Smooth muscle cell (in vitro differentiated cells): ENCODE measurements around the gene ATG4A. TPM values are rescaled to one million over a fixed set of nuclear protein-coding genes. Genes with fewer than 3 reads are reported as not detected.

Experiments
- DNase-seq: peaks from one replicate; lab custom pipeline; 2025; ENCODE audit not compliant: unreplicated experiment; lab: John Stamatoyannopoulos, UW
- H2AFZ ChIP-seq: fragments of 200-600 bp; sonication (generic); 2 replicates; pipeline ENCODE4 v1.6.0; 2016; ENCODE audit warnings: antibody characterized with exemption, low read depth, mild to moderate bottlenecking
- H3F3A ChIP-seq: fragments of 200-600 bp; sonication (generic); 2 replicates; pipeline ENCODE4 v1.6.0; 2017; ENCODE audit warnings: antibody characterized with exemption, low read depth
- H3K27ac ChIP-seq: fragments of 200-600 bp; sonication (generic); 2 replicates; pipeline ENCODE4 v1.5.1; 2016; ENCODE audit warnings: low read depth, mild to moderate bottlenecking
- H3K27me3 ChIP-seq: fragments of 200-600 bp; sonication (generic); 2 replicates; pipeline ENCODE4 v1.6.1; 2016; ENCODE audit warnings: low read depth, mild to moderate bottlenecking
- H3K36me3 ChIP-seq: fragments of 200-600 bp; sonication (generic); 2 replicates; pipeline ENCODE4 v1.5.1; 2016; ENCODE audit warnings: low read depth
- H3K4me1 ChIP-seq: fragments of 200-600 bp; sonication (generic); 2 replicates; pipeline ENCODE4 v1.5.1; 2016; ENCODE audit warnings: low read depth
- H3K4me2 ChIP-seq: fragments of 200-600 bp; sonication (generic); 2 replicates; pipeline ENCODE4 v1.6.0; 2016; ENCODE audit warnings: mild to moderate bottlenecking
- H3K4me3 ChIP-seq: fragments of 200-600 bp; sonication (generic); 2 replicates; pipeline ENCODE4 v1.5.1; 2016; ENCODE audit warnings: mild to moderate bottlenecking
- H3K79me2 ChIP-seq: fragments of 200-600 bp; sonication (generic); 2 replicates; pipeline ENCODE4 v1.6.0; 2016; ENCODE audit warnings: low read depth, mild to moderate bottlenecking
- H3K9ac ChIP-seq: fragments of 200-600 bp; sonication (generic); 2 replicates; pipeline ENCODE4 v1.6.0; 2016; ENCODE audit warnings: low read depth
- H3K9me3 ChIP-seq: fragments of 200-600 bp; sonication (generic); replicated peaks from 2 replicates; pipeline ENCODE4 v1.5.1; 2016; ENCODE audit warnings: low read depth
- H4K20me1 ChIP-seq: fragments of 200-600 bp; sonication (generic); 2 replicates; pipeline ENCODE4 v1.6.0; 2016; ENCODE audit warnings: low read depth
- CTCF ChIP-seq: fragments of 200-600 bp; sonication (generic); IDR thresholded peaks from 2 replicates; pipeline ENCODE4 v1.5.1; 2017; ENCODE audit warnings: borderline replicate concordance, mild to moderate bottlenecking, antibody characterized with exemption; ENCODE audit not compliant: insufficient read depth, poor library complexity, severe bottlenecking
- WGBS: methylation state at CpG from one replicate; pipeline ENCODE4 v1.1.7; 2016; ENCODE audit warnings: low lambda C conversion rate; 5-methylcytosine and 5-hydroxymethylcytosine counted together
- polyA plus RNA-seq: library from polyadenylated mRNA; unstranded; fragments of >200 nt; fragmentation: Nextera tagmentation; extraction: Ambion mirVana; gene quantifications from 2 replicates; pipeline ENCODE4 v1.2.1, GENCODE V29; 2016
- total RNA-seq: library from RNA; depleted of rRNA; stranded (reverse); fragments of >200 nt; gene quantifications from 2 replicates; pipeline ENCODE4 v1.2.3, GENCODE V29; 2014

The ATG4A gene
- total and polyA plus RNA-seq, 2 experiments from 2014 or later = 14.0 to 14.3 TPM

DNA sequence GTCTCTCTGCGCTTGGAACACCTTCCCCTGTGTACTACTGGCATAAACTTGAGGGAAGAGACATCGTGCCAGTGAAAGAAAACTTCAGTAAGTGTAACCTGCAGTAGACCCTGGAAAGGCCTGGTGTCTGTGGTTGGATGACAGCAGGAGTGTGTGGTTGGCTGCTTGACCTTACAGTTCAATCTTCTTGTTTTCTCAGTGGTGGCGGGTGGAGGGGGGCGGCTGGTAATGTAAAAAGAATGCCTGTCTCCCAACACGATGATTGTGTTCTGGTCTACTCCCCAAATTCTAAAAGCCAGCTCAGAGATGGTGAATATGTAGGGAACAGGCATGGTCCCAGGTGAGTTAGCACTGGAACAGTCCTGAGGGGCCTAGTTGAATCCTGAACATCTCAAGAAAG, 18.8 kb upstream of the ATG4A start:
- Histone ChIP-seq H3K4me1 (no peaks in the 10 kb centered on the region), H3F3A (no peaks in the 10 kb centered on the region), H4K20me1 (no peaks in the 10 kb centered on the region), H3K36me3 (no peaks in the 10 kb centered on the region), H2AFZ (no peak overlapping the region), H3K27ac (no peak overlapping the region), H3K4me2 (no peak overlapping the region), H3K9ac (no peak overlapping the region), H3K4me3 (no peak overlapping the region), H3K79me2 (no peaks in the 10 kb centered on the region), H3K9me3 (no peaks in the 10 kb centered on the region), H3K27me3 (peaks cover 3% of the 10 kb centered on the region)
- 81% methylated on average over 5 of the region's 5 CpGs for WGBS
- DNase-seq = no peak
- no peak for TF ChIP-seq CTCF

GRCh38 chrX:108081110-108081509, 10.5 kb upstream of the ATG4A start:
- Histone ChIP-seq H3K27me3 (no peaks in the 10 kb centered on the region), H3K4me1 (no peaks in the 10 kb centered on the region), H3K4me3 (no peak overlapping the region), H3K9ac (no peak overlapping the region), H3F3A (no peaks in the 10 kb centered on the region), H3K79me2 (no peaks in the 10 kb centered on the region), H3K27ac (no peak overlapping the region), H3K4me2 (no peak overlapping the region), H2AFZ (no peak overlapping the region), H3K36me3 (no peaks in the 10 kb centered on the region), H4K20me1 (no peaks in the 10 kb centered on the region), H3K9me3 (no peaks in the 10 kb centered on the region)
- 82% methylated on average over 2 of the region's 2 CpGs for WGBS
- TF ChIP-seq CTCF = no peak
- DNase-seq = no peak

- H2AFZ ChIP-seq = no peak overlapping the region
- no peaks in the 10 kb centered on the region for H3K27me3 ChIP-seq
- peaks cover 6% of the 10 kb centered on the region for H3K4me1 ChIP-seq
- no peak overlapping the region for H3K27ac ChIP-seq
- peaks cover 19% of the 10 kb centered on the region for H3K79me2 ChIP-seq
- no peaks in the 10 kb centered on the region for H4K20me1 ChIP-seq
- H3K9me3 ChIP-seq = no peaks in the 10 kb centered on the region
- H3K4me2 ChIP-seq = no peak overlapping the region
- H3K36me3 ChIP-seq = no peaks in the 10 kb centered on the region
- no peak overlapping the region for H3K9ac ChIP-seq
- 79% methylated on average over 6 of the region's 6 CpGs for WGBS
- H3F3A ChIP-seq = no peaks in the 10 kb centered on the region
- TF ChIP-seq CTCF = no peak
- H3K4me3 ChIP-seq = no peak overlapping the region
- no peak for DNase-seq
Observed at GRCh38 chrX:108087792-108088191, 3.8 kb upstream of the ATG4A start.

GRCh38 chrX:108088511-108088910, 3.1 kb upstream of the ATG4A start:
- H3K9ac ChIP-seq = no peak overlapping the region
- H3K36me3 ChIP-seq = no peaks in the 10 kb centered on the region
- H3K9me3 ChIP-seq = no peaks in the 10 kb centered on the region
- TF ChIP-seq CTCF = no peak
- no peak overlapping the region for H3K4me3 ChIP-seq
- no peaks in the 10 kb centered on the region for H4K20me1 ChIP-seq
- H3K4me1 ChIP-seq = peaks cover 6% of the 10 kb centered on the region
- no peaks in the 10 kb centered on the region for H3F3A ChIP-seq
- H3K79me2 ChIP-seq = peaks cover 19% of the 10 kb centered on the region
- no peak overlapping the region for H2AFZ ChIP-seq
- 51% methylated on average over 1 of the region's 1 CpG for WGBS
- H3K27ac ChIP-seq = no peak overlapping the region
- no peak for DNase-seq
- no peaks in the 10 kb centered on the region for H3K27me3 ChIP-seq
- no peak overlapping the region for H3K4me2 ChIP-seq
